ENCODE results near the gene FAM222B. TPM values are rescaled to one million over a fixed set of nuclear protein-coding genes. Genes with fewer than 3 reads are reported as not detected.
A peak's percentile ranks its signal among the peaks of the same experiment; 100 is the strongest.

FAM222B gene
- total and polyA plus RNA-seq, 12 donors = 4.9 to 18.3 (median 13.4) TPM

- DNase-seq = no peak
- no peaks in the 10 kb centered on the region for H3K9me3 ChIP-seq (replicated peaks in 1 of 3)
- peaks cover 0 to 47% of the 10 kb centered on the region in 2 donors for H3K36me3 ChIP-seq (replicated peaks in 1 of 2)
- TF ChIP-seq, protein P1, sequence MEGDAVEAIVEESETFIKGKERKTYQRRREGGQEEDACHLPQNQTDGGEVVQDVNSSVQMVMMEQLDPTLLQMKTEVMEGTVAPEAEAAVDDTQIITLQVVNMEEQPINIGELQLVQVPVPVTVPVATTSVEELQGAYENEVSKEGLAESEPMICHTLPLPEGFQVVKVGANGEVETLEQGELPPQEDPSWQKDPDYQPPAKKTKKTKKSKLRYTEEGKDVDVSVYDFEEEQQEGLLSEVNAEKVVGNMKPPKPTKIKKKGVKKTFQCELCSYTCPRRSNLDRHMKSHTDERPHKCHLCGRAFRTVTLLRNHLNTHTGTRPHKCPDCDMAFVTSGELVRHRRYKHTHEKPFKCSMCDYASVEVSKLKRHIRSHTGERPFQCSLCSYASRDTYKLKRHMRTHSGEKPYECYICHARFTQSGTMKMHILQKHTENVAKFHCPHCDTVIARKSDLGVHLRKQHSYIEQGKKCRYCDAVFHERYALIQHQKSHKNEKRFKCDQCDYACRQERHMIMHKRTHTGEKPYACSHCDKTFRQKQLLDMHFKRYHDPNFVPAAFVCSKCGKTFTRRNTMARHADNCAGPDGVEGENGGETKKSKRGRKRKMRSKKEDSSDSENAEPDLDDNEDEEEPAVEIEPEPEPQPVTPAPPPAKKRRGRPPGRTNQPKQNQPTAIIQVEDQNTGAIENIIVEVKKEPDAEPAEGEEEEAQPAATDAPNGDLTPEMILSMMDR (IDR thresholded peaks at IDR 0.05) = no peak
- TF ChIP-seq POLR2A (IDR thresholded peaks at IDR 0.05) = no peak
- H3K27me3 ChIP-seq = no peaks in the 10 kb centered on the region
- intact Hi-C loops (cut with DNase I) = no loop called here
- 23 to 32% (median 31%) methylated on average over 15 to 18 of the region's 18 CpGs for WGBS, 4 donors
- H3K4me3 ChIP-seq = peak overlapping the region in 2 of 4 donors; percentile 82 to 91
- peaks cover 37 to 51% of the 10 kb centered on the region in 2 donors for H3K4me1 ChIP-seq (replicated peaks in 1 of 2)
- H3K27ac ChIP-seq = peak overlapping the region; percentile 78 to 95 (median 92)
These were observed 123.6 kb downstream of the FAM222B start for GRCh38 chr17:28719021-28719433.

GRCh38 chr17:28718333-28719020 is 124.1 kb downstream of the FAM222B start:
- DNase-seq = no peak
- H3K4me1 ChIP-seq (replicated peaks in 1 of 2) = peaks cover 37 to 51% of the 10 kb centered on the region in 2 donors
- H3K9me3 ChIP-seq (replicated peaks in 1 of 3) = no peaks in the 10 kb centered on the region
- peak overlapping the region; percentile 78 to 95 (median 92) for H3K27ac ChIP-seq
- peak overlapping the region in 2 of 4 donors; percentile 58 to 91 for H3K4me3 ChIP-seq
- WGBS, 4 donors = 36 to 43% (median 38%) methylated on average over 18 of the region's 18 CpGs
- intact Hi-C loops (cut with DNase I) = no loop called here
- H3K27me3 ChIP-seq = no peaks in the 10 kb centered on the region
- TF ChIP-seq POLR2A (IDR thresholded peaks at IDR 0.05) = no peak
- TF ChIP-seq, protein P1 (IDR thresholded peaks at IDR 0.05) = no peak
- H3K36me3 ChIP-seq (replicated peaks in 1 of 2) = peaks cover 0 to 47% of the 10 kb centered on the region in 2 donors

GRCh38 chr17:28717578-28718332 is 124.8 kb downstream of the FAM222B start, which contains the start of gene RAB34:
TSS of gene RAB34 (minus strand) at chr17:28717868. CDS start at chr17:28717266, 602 bp downstream.
- H3K4me1 ChIP-seq (replicated peaks in 1 of 2) = peaks cover 37 to 47% of the 10 kb centered on the region in 2 donors
- intact Hi-C loops (cut with DNase I) = no loop called here
- peak; percentile 71 to 86 (median 83) for DNase-seq
- H3K9me3 ChIP-seq (replicated peaks in 1 of 3) = no peaks in the 10 kb centered on the region
- H3K36me3 ChIP-seq (replicated peaks in 1 of 2) = peaks cover 0 to 41% of the 10 kb centered on the region in 2 donors
- H3K27me3 ChIP-seq = no peaks in the 10 kb centered on the region
- TF ChIP-seq, protein P1 (IDR thresholded peaks at IDR 0.05) = peak in 1 of 6 experiments; percentile 16
- peak in 1 of 2 donors; percentile 58 for TF ChIP-seq POLR2A (IDR thresholded peaks at IDR 0.05)
- H3K27ac ChIP-seq = peak within 1 kb of the TSS; percentile 78 to 95 (median 92)
- 2 to 14% (median 3%) methylated on average over 4 to 60 of the region's 60 CpGs for WGBS, 4 donors
- peak within 1 kb of the TSS; percentile 5 to 91 (median 44) for H3K4me3 ChIP-seq
